GM06990 (cell line): ENCODE data around the gene CSF1.

ENCODE experiments used
- DNase-seq: peaks from one replicate; pipeline ENCODE4 v3.0.0-alpha.2; 2011; ENCODE audit not compliant: insufficient read length; ENCODE audit errors: extremely low read depth
- H3K27me3 ChIP-seq: replicated peaks from 2 replicates; pipeline ENCODE4 v1.6.0; 2011; ENCODE audit warnings: low read length; ENCODE audit not compliant: control insufficient read depth, insufficient read depth
- H3K36me3 ChIP-seq: 2 replicates; pipeline ENCODE4 v1.5.1; 2011; ENCODE audit warnings: low read length; ENCODE audit not compliant: control insufficient read depth, insufficient read depth
- H3K4me3 ChIP-seq: replicated peaks from 2 replicates; pipeline ENCODE4 v1.5.1; 2011; ENCODE audit warnings: low read depth, mild to moderate bottlenecking, control low read depth, low read length
- CTCF ChIP-seq: IDR thresholded peaks from 2 replicates; pipeline ENCODE4 v1.5.1; 2011; ENCODE audit warnings: low read length, control low read depth, mild to moderate bottlenecking, inconsistent platforms; ENCODE audit not compliant: insufficient read depth, poor library complexity, severe bottlenecking

CSF1 gene

GRCh38 chr1:109928591-109929111 lies 18.0 kb downstream of the CSF1 start:
- no peak overlapping the region for H3K4me3 ChIP-seq
- no peak for DNase-seq
- peaks cover 25% of the 10 kb centered on the region for H3K36me3 ChIP-seq
- TF ChIP-seq CTCF = no peak
- no peaks in the 10 kb centered on the region for H3K27me3 ChIP-seq

DNA sequence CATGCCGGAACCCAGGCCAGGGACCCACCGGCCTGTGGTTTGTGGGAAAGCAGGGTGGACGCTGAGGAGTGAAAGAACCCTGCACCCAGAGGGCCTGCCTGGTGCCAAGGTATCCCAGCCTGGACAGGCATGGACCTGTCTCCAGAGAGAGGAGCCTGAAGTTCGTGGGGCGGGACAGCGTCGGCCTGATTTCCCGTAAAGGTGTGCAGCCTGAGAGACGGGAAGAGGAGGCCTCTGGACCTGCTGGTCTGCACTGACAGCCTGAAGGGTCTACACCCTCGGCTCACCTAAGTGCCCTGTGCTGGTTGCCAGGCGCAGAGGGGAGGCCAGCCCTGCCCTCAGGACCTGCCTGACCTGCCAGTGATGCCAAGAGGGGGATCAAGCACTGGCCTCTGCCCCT lies 18.5 kb downstream of the CSF1 start:
- H3K36me3 ChIP-seq = peaks cover 22% of the 10 kb centered on the region
- no peaks in the 10 kb centered on the region for H3K27me3 ChIP-seq
- no peak overlapping the region for H3K4me3 ChIP-seq
- no peak for TF ChIP-seq CTCF
- no peak for DNase-seq

DNA sequence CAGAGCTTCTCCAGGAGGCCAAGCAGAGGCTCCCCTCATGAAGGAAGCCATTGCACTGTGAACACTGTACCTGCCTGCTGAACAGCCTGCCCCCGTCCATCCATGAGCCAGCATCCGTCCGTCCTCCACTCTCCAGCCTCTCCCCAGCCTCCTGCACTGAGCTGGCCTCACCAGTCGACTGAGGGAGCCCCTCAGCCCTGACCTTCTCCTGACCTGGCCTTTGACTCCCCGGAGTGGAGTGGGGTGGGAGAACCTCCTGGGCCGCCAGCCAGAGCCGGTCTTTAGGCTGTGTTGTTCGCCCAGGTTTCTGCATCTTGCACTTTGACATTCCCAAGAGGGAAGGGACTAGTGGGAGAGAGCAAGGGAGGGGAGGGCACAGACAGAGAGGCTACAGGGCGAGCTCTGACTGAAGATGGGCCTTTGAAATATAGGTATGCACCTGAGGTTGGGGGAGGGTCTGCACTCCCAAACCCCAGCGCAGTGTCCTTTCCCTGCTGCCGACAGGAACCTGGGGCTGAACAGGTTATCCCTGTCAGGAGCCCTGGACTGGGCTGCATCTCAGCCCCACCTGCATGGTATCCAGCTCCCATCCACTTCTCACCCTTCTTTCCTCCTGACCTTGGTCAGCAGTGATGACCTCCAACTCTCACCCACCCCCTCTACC lies 19.1 kb downstream of the CSF1 start:
- DNase-seq = no peak
- no peaks in the 10 kb centered on the region for H3K27me3 ChIP-seq
- peaks cover 18% of the 10 kb centered on the region for H3K36me3 ChIP-seq
- H3K4me3 ChIP-seq = no peak overlapping the region
- no peak for TF ChIP-seq CTCF

GRCh38 chr1:109930252-109930993 lies 19.8 kb downstream of the CSF1 start:
- Histone ChIP-seq H3K36me3 (peaks cover 14% of the 10 kb centered on the region), H3K4me3 (no peak overlapping the region), H3K27me3 (no peaks in the 10 kb centered on the region)
- DNase-seq = no peak
- TF ChIP-seq CTCF = no peak

- no peak for DNase-seq
- H3K27me3 ChIP-seq = no peaks in the 10 kb centered on the region
- H3K36me3 ChIP-seq = peaks cover 10% of the 10 kb centered on the region
- no peak overlapping the region for H3K4me3 ChIP-seq
- TF ChIP-seq CTCF = no peak
Observed at GRCh38 chr1:109931189-109931731, 20.6 kb downstream of the CSF1 start.
